Thyroid gland (tissue), 4 donors: ENCODE results near the gene CTDP1.

ENCODE experiments used
- CTCF ChIP-seq, 6 experiments: fragments of 200-600 bp in 3 of 6; fragments of 450-650 bp in 3 of 6; sonication (generic) in 3 of 6; IDR thresholded peaks; one replicate each; pipeline ENCODE4 v1.5.1; 2016 to 2019; ENCODE audit warnings: antibody characterized with exemption in 6 of 6, mild to moderate bottlenecking in 2 of 6, inconsistent platforms in 1 of 6, moderate library complexity in 1 of 6
- POLR2A ChIP-seq, 2 donors: fragments of 450-650 bp; IDR thresholded peaks; one replicate each; pipeline ENCODE4 v1.6.1; 2017; ENCODE audit warnings: antibody characterized with exemption in 2 of 2, mild to moderate bottlenecking in 2 of 2, moderate library complexity in 1 of 2

DNA sequence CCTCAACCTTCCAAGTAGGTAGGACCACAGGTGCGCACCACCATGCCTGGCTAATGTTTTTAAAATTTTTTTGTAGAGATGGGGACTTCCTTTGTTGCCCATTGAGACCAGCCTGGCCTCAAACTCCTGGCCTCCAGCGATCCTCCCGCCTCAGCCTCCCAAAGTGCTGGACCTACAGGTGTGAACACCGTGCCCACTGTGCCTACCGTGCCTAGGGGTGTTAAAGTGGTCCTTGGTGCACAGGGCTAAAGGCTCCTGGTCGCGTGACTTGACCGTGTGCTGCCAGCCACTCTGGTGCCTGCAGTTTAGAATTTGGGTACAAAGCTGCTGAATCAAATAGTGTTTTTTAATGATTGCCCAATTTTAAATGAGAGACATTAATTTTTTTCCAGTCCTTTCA is 67.1 kb downstream of the CTDP1 start:
- no peak for TF ChIP-seq CTCF (IDR thresholded peaks at IDR 0.05)
- TF ChIP-seq POLR2A (IDR thresholded peaks at IDR 0.05), result no peak
